SK-N-MC (cell line): ENCODE data around the gene ABCA8.

Source experiments
- EZH2 ChIP-seq: fragments of 200-600 bp; sonication (generic); IDR thresholded peaks from one replicate; pipeline ENCODE4 v1.6.1; 2017; ENCODE audit warnings: antibody characterized with exemption
- FOXP2 ChIP-seq: optimal IDR thresholded peaks from 2 replicates; pipeline ENCODE3; 2011; ENCODE audit warnings: mild to moderate bottlenecking, moderate library complexity; ENCODE audit not compliant: insufficient read depth; ENCODE audit errors: extremely low read length, control extremely low read depth

GRCh38 chr17:68886401-68886800, 68.8 kb downstream of the ABCA8 start:
- TF ChIP-seq EZH2 (no peak), FOXP2 (no peak)
